Muscle of back (tissue), 11 donors: ENCODE results near the gene LSS. TPM values are rescaled to one million over a fixed set of nuclear protein-coding genes. Genes with fewer than 3 reads are reported as not detected.
"Not testable (repeated sequence)": the region's sequence is repeated elsewhere in the genome, so short reads cannot be mapped to it uniquely, and the experiment has no call there.

ENCODE experiments used
- DNase-seq, 3 donors: peaks; one replicate each; pipeline versions ENCODE4 v3.0.0 to v3.0.0-alpha.2; 2013
- polyA plus RNA-seq, 10 donors: library from polyadenylated mRNA; unstranded; fragments of 120-200 nt; gene quantifications; one replicate each; pipeline ENCODE4 v1.2.1, GENCODE V29; 2013; ENCODE audit not compliant: insufficient read length in 10 of 10

LSS gene
- polyA plus RNA-seq, 10 donors = 22.0 to 47.1 (median 35.1) TPM

- DNase-seq = no peak
Measured at GRCh38 chr21:46172863-46173528, 55.6 kb downstream of the LSS start.

- DNase-seq = no peak
Measured at GRCh38 chr21:46171996-46172862, 56.3 kb downstream of the LSS start.

- DNase-seq = no peak
Measured at GRCh38 chr21:46171585-46171984, 57.0 kb downstream of the LSS start.

- not testable (repeated sequence) for DNase-seq
Measured at GRCh38 chr21:46170436-46171193, 58.0 kb downstream of the LSS start.

GRCh38 chr21:46168659-46169386, 59.8 kb downstream of the LSS start:
- DNase-seq = no peak

GRCh38 chr21:46168238-46168637, 60.3 kb downstream of the LSS start:
- DNase-seq = no peak

- DNase-seq = no peak
Measured at GRCh38 chr21:46165098-46165497, 63.5 kb downstream of the LSS start.

- DNase-seq = peak in 1 of 3 donors; percentile 63
Measured at GRCh38 chr21:46163380-46163779, 65.2 kb downstream of the LSS start.

GRCh38 chr21:46161633-46162592, 66.7 kb downstream of the LSS start:
- no peak for DNase-seq

GRCh38 chr21:46160907-46161632, 67.5 kb downstream of the LSS start:
- DNase-seq = no peak

GRCh38 chr21:46160657-46160906, 68.0 kb downstream of the LSS start:
- no peak for DNase-seq

- DNase-seq = no peak
Measured at GRCh38 chr21:46159841-46160656, 68.5 kb downstream of the LSS start.

GRCh38 chr21:46159390-46159789, 69.2 kb downstream of the LSS start:
- DNase-seq = no peak

- DNase-seq = no peak
Measured at GRCh38 chr21:46158666-46159300, 69.8 kb downstream of the LSS start.

GRCh38 chr21:46157987-46158451, 70.6 kb downstream of the LSS start:
- no peak for DNase-seq

- DNase-seq = no peak
Measured at GRCh38 chr21:46157396-46157986, 71.1 kb downstream of the LSS start.

- DNase-seq = no peak
Measured at GRCh38 chr21:46156678-46157077, 71.9 kb downstream of the LSS start.

- no peak for DNase-seq
Measured at GRCh38 chr21:46156378-46156645, 72.3 kb downstream of the LSS start.
